DND-41 (cell line): ENCODE results near the gene GRIFIN.

Experiments
- ATAC-seq: fragments of 200-7000 bp; cut with Tn5 transposase; 3 replicates; pipeline ENCODE4 v1.9.1; 2021; ENCODE audit warnings: low read depth; ENCODE audit not compliant: insufficient read depth
- DNase-seq: peaks from one replicate; pipeline ENCODE4 v3.0.0-alpha.2; 2020
- H2AFZ ChIP-seq: 2 replicates; pipeline ENCODE4 v1.6.0; 2012; ENCODE audit warnings: low read depth, low read length
- H3K27ac ChIP-seq: 2 replicates; pipeline ENCODE4 v1.5.1; 2012; ENCODE audit warnings: low read length, inconsistent platforms
- H3K27me3 ChIP-seq: fragments of 200-600 bp; sonication (generic); 2 replicates; pipeline ENCODE4 v1.6.0; 2012; ENCODE audit warnings: low read length, mild to moderate bottlenecking, inconsistent platforms; ENCODE audit not compliant: insufficient read depth, poor library complexity
- H3K36me3 ChIP-seq: 2 replicates; pipeline ENCODE4 v1.5.1; 2012; ENCODE audit warnings: low read length, inconsistent platforms; ENCODE audit not compliant: insufficient read depth
- H3K4me1 ChIP-seq: 2 replicates; pipeline ENCODE4 v1.5.1; 2012; ENCODE audit warnings: mild to moderate bottlenecking, low read length; ENCODE audit not compliant: insufficient read depth
- H3K4me2 ChIP-seq: 2 replicates; pipeline ENCODE4 v1.6.0; 2012; ENCODE audit warnings: mild to moderate bottlenecking, moderate library complexity, low read length, inconsistent platforms; ENCODE audit not compliant: insufficient read depth
- H3K4me3 ChIP-seq, 2 experiments: fragments of 200-600 bp in 1 of 2; shearing (Covaris generic) in 1 of 2; 2 replicates each; pipeline ENCODE4 v1.5.1; 2012 to 2016; ENCODE audit warnings: inconsistent platforms in 2 of 2, low read length in 2 of 2, mild to moderate bottlenecking in 2 of 2, low read depth in 1 of 2, moderate library complexity in 1 of 2
- H3K79me2 ChIP-seq: 2 replicates; pipeline ENCODE4 v1.6.0; 2012; ENCODE audit warnings: low read length, inconsistent platforms; ENCODE audit not compliant: insufficient read depth
- H3K9ac ChIP-seq: 2 replicates; pipeline ENCODE4 v1.6.0; 2012; ENCODE audit warnings: low read depth, mild to moderate bottlenecking, inconsistent platforms, low read length, moderate library complexity
- H3K9me3 ChIP-seq: 2 replicates; pipeline ENCODE4 v1.5.1; 2012; ENCODE audit warnings: low read length, moderate library complexity, mild to moderate bottlenecking, inconsistent platforms; ENCODE audit not compliant: insufficient read depth, severe bottlenecking
- H4K20me1 ChIP-seq: 2 replicates; pipeline ENCODE4 v1.6.0; 2012; ENCODE audit warnings: low read length; ENCODE audit not compliant: insufficient read depth
- CTCF ChIP-seq: IDR thresholded peaks from 2 replicates; pipeline ENCODE4 v1.5.1; 2012; ENCODE audit warnings: borderline replicate concordance, low read length, moderate library complexity, mild to moderate bottlenecking; ENCODE audit not compliant: poor library complexity, severe bottlenecking; ENCODE audit errors: extremely low read depth
- EZH2 ChIP-seq: IDR thresholded peaks from 3 replicates; pipeline ENCODE4 v1.6.1; 2012; ENCODE audit warnings: borderline replicate concordance, low read depth, mild to moderate bottlenecking, moderate library complexity, low read length, inconsistent platforms; ENCODE audit not compliant: severe bottlenecking

The GRIFIN gene

GRCh38 chr7:2452074-2452507, 24.1 kb downstream of the GRIFIN start:
- no peak overlapping the region for H3K4me2 ChIP-seq
- DNase-seq: no peak
- H3K4me3 ChIP-seq: no peak overlapping the region
- no peak overlapping the region for H3K9ac ChIP-seq
- no peaks in the 10 kb centered on the region for H3K9me3 ChIP-seq
- no peaks in the 10 kb centered on the region for H3K79me2 ChIP-seq
- H4K20me1 ChIP-seq: no peaks in the 10 kb centered on the region
- H3K36me3 ChIP-seq: no peaks in the 10 kb centered on the region
- H2AFZ ChIP-seq: no peak overlapping the region
- H3K27ac ChIP-seq: no peak overlapping the region
- H3K4me1 ChIP-seq: peaks cover 5% of the 10 kb centered on the region; the same call in 1 of the 2 replicates
- H3K27me3 ChIP-seq: no peaks in the 10 kb centered on the region
- ATAC-seq: no peak
- TF ChIP-seq CTCF (no peak), EZH2 (no peak)

DNA sequence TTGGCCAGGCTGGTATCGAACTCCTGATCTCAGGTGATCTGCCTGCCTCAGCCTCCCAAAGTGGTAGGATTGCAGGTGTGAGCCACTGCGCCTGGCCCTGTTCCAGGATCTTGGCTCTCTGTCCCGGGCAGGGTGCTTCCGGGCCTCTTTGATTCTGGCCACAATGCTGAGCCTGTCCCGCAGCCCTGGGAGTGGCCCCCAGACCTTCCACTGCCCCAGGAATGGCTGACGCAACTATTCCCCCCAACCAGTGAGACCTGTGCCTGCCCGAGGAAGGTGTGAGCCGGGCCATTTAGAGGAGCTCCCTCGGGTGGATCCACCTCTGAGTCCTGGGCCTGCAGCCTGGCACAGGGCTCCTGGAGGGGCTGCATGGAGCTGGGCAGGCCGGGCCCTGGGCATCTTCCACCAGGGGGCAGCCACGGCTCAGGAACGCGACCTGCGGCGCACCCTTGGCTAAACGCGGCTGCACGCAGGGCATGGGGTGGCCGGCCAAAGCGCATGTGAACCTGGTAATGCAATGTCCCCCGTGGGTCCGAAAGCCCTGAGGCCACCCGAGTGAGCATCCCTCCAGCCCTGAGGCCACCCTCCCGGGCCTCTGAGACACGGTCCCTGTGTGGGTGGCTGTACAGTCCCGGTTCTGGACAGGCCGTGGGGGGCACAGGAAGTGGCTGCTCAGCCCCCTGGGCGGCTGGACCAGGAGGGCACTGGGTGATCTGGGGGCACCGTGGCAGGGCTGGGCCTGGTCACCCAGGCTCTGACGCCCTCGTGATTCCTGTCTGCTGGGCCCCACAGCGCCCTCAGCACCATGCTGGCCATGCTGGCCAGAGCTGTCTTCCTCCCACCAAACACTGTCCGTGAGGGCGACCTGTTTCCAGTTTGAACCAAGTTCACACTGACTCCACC, 24.8 kb downstream of the GRIFIN start:
- Histone ChIP-seq H3K27me3 (no peaks in the 10 kb centered on the region), H4K20me1 (no peaks in the 10 kb centered on the region), H3K9ac (no peak overlapping the region), H3K4me2 (peak overlapping the region; percentile 7), H3K36me3 (no peaks in the 10 kb centered on the region), H2AFZ (no peak overlapping the region), H3K9me3 (no peaks in the 10 kb centered on the region), H3K4me3 (no peak overlapping the region), H3K4me1 (peaks cover 5% of the 10 kb centered on the region; the same call in 1 of the 2 replicates), H3K27ac (no peak overlapping the region), H3K79me2 (no peaks in the 10 kb centered on the region)
- DNase-seq (peak; percentile 74), ATAC-seq (peak; percentile 96)
- TF ChIP-seq CTCF (peak; percentile 86), EZH2 (no peak)

- Histone ChIP-seq H3K27me3 (no peaks in the 10 kb centered on the region), H3K27ac (no peak overlapping the region), H3K4me2 (no peak overlapping the region), H3K4me3 (no peak overlapping the region), H3K36me3 (no peaks in the 10 kb centered on the region), H3K9ac (no peak overlapping the region), H4K20me1 (no peaks in the 10 kb centered on the region), H3K4me1 (peaks cover 5% of the 10 kb centered on the region; the same call in 1 of the 2 replicates), H3K9me3 (no peaks in the 10 kb centered on the region), H2AFZ (no peak overlapping the region), H3K79me2 (no peaks in the 10 kb centered on the region)
- no peak for ATAC-seq
- no peak for DNase-seq
- TF ChIP-seq CTCF: no peak
- no peak for TF ChIP-seq EZH2
Measured at GRCh38 chr7:2450198-2451107, 25.7 kb downstream of the GRIFIN start.
